NCI-H1417 treated with DMSO at 0.1 percent for 48 hours (cell line): ENCODE data around the gene JAZF1.

Source experiments
- DNase-seq: peaks from one replicate; lab custom pipeline; 2025; lab: John Stamatoyannopoulos, UW

Gene JAZF1

GRCh38 chr7:28136420-28136819 lies 44.2 kb downstream of the JAZF1 start:
- DNase-seq: no peak

GRCh38 chr7:28135760-28136159 lies 44.8 kb downstream of the JAZF1 start:
- DNase-seq: no peak

GRCh38 chr7:28135315-28135714 lies 45.3 kb downstream of the JAZF1 start:
- DNase-seq: no peak

GRCh38 chr7:28133872-28134271 lies 46.7 kb downstream of the JAZF1 start:
- no peak for DNase-seq

- DNase-seq: no peak
Observed at GRCh38 chr7:28132959-28133870, 47.4 kb downstream of the JAZF1 start.

- DNase-seq: no peak
Observed at GRCh38 chr7:28130277-28130676, 50.3 kb downstream of the JAZF1 start.

- DNase-seq: no peak
Observed at GRCh38 chr7:28128608-28129007, 52.0 kb downstream of the JAZF1 start.

GRCh38 chr7:28126410-28127041 lies 54.1 kb downstream of the JAZF1 start:
- no peak for DNase-seq

GRCh38 chr7:28125431-28126409 lies 54.9 kb downstream of the JAZF1 start:
- DNase-seq: no peak

- DNase-seq: no peak
Observed at GRCh38 chr7:28124413-28124812, 56.2 kb downstream of the JAZF1 start.

- no peak for DNase-seq
Observed at GRCh38 chr7:28123752-28124151, 56.8 kb downstream of the JAZF1 start.

- no peak for DNase-seq
Observed at GRCh38 chr7:28121496-28121895, 59.1 kb downstream of the JAZF1 start.

- DNase-seq: no peak
Observed at GRCh38 chr7:28116041-28116440, 64.6 kb downstream of the JAZF1 start.

GRCh38 chr7:28115261-28115660 lies 65.3 kb downstream of the JAZF1 start:
- DNase-seq: no peak

- DNase-seq: no peak
Observed at GRCh38 chr7:28114056-28114455, 66.5 kb downstream of the JAZF1 start.

GRCh38 chr7:28112883-28113540 lies 67.6 kb downstream of the JAZF1 start:
- DNase-seq: no peak

GRCh38 chr7:28112467-28112866 lies 68.1 kb downstream of the JAZF1 start:
- DNase-seq: no peak

- no peak for DNase-seq
Observed at GRCh38 chr7:28112012-28112411, 68.6 kb downstream of the JAZF1 start.

- no peak for DNase-seq
Observed at GRCh38 chr7:28110427-28111012, 70.1 kb downstream of the JAZF1 start.

GRCh38 chr7:28108747-28109146 lies 71.8 kb downstream of the JAZF1 start:
- no peak for DNase-seq

GRCh38 chr7:28107960-28108359 lies 72.6 kb downstream of the JAZF1 start:
- DNase-seq: no peak
